Neutrophil (primary cell): ENCODE data around the gene DHRS7C.

Experiments used
- H3K27ac ChIP-seq: fragments of 200-600 bp; sonication (generic); 2 replicates; pipeline ENCODE4 v1.5.1; 2016; ENCODE audit warnings: mild to moderate bottlenecking, moderate library complexity
- H3K27me3 ChIP-seq: fragments of 200-600 bp; sonication (generic); 2 replicates; pipeline ENCODE4 v1.6.0; 2016; ENCODE audit warnings: mild to moderate bottlenecking
- H3K36me3 ChIP-seq: fragments of 200-600 bp; sonication (generic); 2 replicates; pipeline ENCODE4 v1.5.1; 2017
- H3K4me1 ChIP-seq, 2 experiments: fragments of 200-600 bp in 1 of 2; sonication (generic) in 1 of 2; 1 replicate in 1 of 2; 2 replicates in 1 of 2; pipeline versions ENCODE4 v1.5.1 to v1.6.1; 2013 to 2016; ENCODE audit warnings: low read depth in 1 of 2, low read length in 1 of 2, mild to moderate bottlenecking in 1 of 2, moderate library complexity in 1 of 2; ENCODE audit not compliant: control insufficient read depth in 1 of 2, insufficient read depth in 1 of 2
- H3K4me3 ChIP-seq, 2 experiments: fragments of 200-600 bp in 1 of 2; sonication (generic) in 1 of 2; 1 replicate in 1 of 2; 2 replicates in 1 of 2; pipeline ENCODE4 v1.5.1; 2013 to 2016; ENCODE audit warnings: low read depth in 1 of 2, low read length in 1 of 2, mild to moderate bottlenecking in 1 of 2, moderate library complexity in 1 of 2
- H3K9me3 ChIP-seq: fragments of 200-600 bp; sonication (generic); 2 replicates; pipeline ENCODE4 v1.5.1; 2016
- CTCF ChIP-seq: fragments of 200-600 bp; sonication (generic); IDR thresholded peaks from 2 replicates; pipeline ENCODE4 v1.5.1; 2016; ENCODE audit warnings: antibody characterized with exemption

Gene DHRS7C

GRCh38 chr17:9765322-9765721 is 26.1 kb downstream of the DHRS7C start:
- Histone ChIP-seq H3K27ac (no peak overlapping the region), H3K4me3 (no peak overlapping the region), H3K4me1 (no peaks in the 10 kb centered on the region), H3K36me3 (no peaks in the 10 kb centered on the region), H3K27me3 (peaks cover 53% of the 10 kb centered on the region), H3K9me3 (no peaks in the 10 kb centered on the region)
- TF ChIP-seq CTCF, result no peak

- no peaks in the 10 kb centered on the region for H3K36me3 ChIP-seq
- no peak for TF ChIP-seq CTCF
Observed at GRCh38 chr17:9763643-9764042, 27.7 kb downstream of the DHRS7C start.

GRCh38 chr17:9760266-9760665 is 31.1 kb downstream of the DHRS7C start:
- Histone ChIP-seq H3K27ac (no peak overlapping the region), H3K4me1 (no peaks in the 10 kb centered on the region), H3K9me3 (no peaks in the 10 kb centered on the region), H3K4me3 (no peak overlapping the region), H3K36me3 (no peaks in the 10 kb centered on the region), H3K27me3 (peaks cover 40% of the 10 kb centered on the region)
- no peak for TF ChIP-seq CTCF

More at GRCh38 chr17:9763643-9764042, 27.7 kb downstream of the DHRS7C start:
- H3K27ac ChIP-seq, result no peak overlapping the region
- no peak overlapping the region for H3K4me3 ChIP-seq
- no peaks in the 10 kb centered on the region for H3K4me1 ChIP-seq
- H3K9me3 ChIP-seq, result no peaks in the 10 kb centered on the region
- H3K27me3 ChIP-seq, result peaks cover 58% of the 10 kb centered on the region

GRCh38 chr17:9755083-9755482 is 36.3 kb downstream of the DHRS7C start:
- Histone ChIP-seq H3K4me1 (no peaks in the 10 kb centered on the region), H3K9me3 (no peaks in the 10 kb centered on the region), H3K27me3 (peaks cover 33% of the 10 kb centered on the region), H3K27ac (no peak overlapping the region), H3K36me3 (no peaks in the 10 kb centered on the region), H3K4me3 (no peak overlapping the region)
- TF ChIP-seq CTCF, result no peak

- no peak overlapping the region for H3K4me3 ChIP-seq
- H3K9me3 ChIP-seq, result no peaks in the 10 kb centered on the region
- no peak overlapping the region for H3K27ac ChIP-seq
- no peaks in the 10 kb centered on the region for H3K4me1 ChIP-seq
- H3K27me3 ChIP-seq, result peaks cover 66% of the 10 kb centered on the region
- H3K36me3 ChIP-seq, result no peaks in the 10 kb centered on the region
- TF ChIP-seq CTCF, result no peak
Observed at GRCh38 chr17:9750524-9750923, 40.9 kb downstream of the DHRS7C start.
